NCI-H460 (cell line): Measurements from ENCODE around the gene TMEM259. TPM values are rescaled to one million over a fixed set of nuclear protein-coding genes. Genes with fewer than 3 reads are reported as not detected.

ENCODE experiments used
- DNase-seq: peaks from one replicate; pipeline ENCODE4 v3.0.0-alpha.2; 2016; ENCODE audit warnings: low read depth; ENCODE audit errors: extremely low read depth
- total RNA-seq: library from RNA; depleted of rRNA; stranded (reverse); fragments of >200 nt; shearing (Covaris generic); gene quantifications from 2 replicates; pipeline ENCODE4 v1.2.3, GENCODE V29; 2014

TMEM259 gene
- total RNA-seq, 1 experiment from 2014 or later, result 95.8 TPM

- DNase-seq, result no peak
Observed at GRCh38 chr19:1055886-1056620, 35.1 kb upstream of the TMEM259 start.

- no peak for DNase-seq
Observed at GRCh38 chr19:1055028-1055425, 34.1 kb upstream of the TMEM259 start.

DNA sequence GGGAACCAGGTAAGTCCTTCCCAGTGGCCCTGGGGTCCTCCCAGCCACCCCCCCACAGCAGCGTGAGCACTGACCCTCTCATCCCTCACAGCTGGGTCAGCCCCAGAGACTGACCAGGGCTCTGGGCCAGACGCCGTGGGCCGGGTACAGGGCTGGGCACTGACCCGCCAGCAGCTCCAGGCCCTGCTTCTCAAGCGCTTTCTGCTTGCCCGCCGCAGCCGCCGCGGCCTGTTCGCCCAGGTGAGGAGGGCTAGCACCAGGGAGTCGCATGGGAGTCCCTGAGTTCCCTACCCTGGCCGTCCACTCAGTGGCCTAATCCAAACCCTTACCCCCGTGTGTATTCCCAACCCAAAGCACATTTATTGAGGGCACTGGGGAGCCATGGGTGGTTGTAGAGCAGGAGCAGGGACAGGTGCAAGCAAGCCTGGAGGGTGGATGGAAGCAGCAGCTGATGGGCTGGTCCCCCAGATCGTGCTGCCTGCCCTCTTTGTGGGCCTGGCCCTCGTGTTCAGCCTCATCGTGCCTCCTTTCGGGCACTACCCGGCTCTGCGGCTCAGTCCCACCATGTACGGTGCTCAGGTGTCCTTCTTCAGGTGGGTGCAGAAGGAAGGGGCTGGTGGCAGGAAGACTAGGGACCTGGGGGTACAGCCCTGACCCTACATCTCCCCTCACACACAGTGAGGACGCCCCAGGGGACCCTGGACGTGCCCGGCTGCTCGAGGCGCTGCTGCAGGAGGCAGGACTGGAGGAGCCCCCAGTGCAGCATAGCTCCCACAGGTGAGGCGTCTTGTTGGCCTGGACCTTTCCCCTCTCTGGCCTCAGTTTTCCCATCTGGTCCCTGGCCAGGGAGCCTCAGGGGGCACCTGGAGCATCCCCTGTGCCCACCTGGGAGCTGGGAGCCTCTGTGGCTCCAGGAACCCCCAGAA is 33.4 kb upstream of the TMEM259 start:
- DNase-seq, result no peak

- DNase-seq, result no peak
Observed at GRCh38 chr19:1053176-1054101, 32.5 kb upstream of the TMEM259 start.

GRCh38 chr19:1052349-1052975 is 31.5 kb upstream of the TMEM259 start:
- DNase-seq, result no peak

GRCh38 chr19:1051791-1052190 is 30.9 kb upstream of the TMEM259 start:
- no peak for DNase-seq

GRCh38 chr19:1050989-1051788 is 30.3 kb upstream of the TMEM259 start:
- DNase-seq, result no peak

DNA sequence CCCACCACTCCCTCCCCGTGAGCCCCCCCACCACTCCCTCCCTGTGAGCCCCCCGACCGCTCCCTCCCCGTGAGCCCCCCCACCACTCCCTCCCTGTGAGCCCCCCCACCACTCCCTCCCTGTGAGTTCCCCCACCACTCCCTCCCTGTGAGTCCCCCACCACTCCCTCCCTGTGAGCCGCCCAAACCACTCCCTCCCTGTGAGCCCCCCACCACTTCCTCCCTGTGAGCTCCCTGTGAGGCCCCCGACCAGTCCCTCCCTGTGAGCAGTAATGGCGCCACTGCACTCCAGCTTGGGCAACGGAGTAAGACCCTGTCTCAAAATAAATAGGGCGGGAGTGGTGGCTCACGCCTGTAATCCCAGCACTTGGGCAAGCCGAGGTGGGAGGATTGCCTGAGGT is 28.9 kb upstream of the TMEM259 start:
- DNase-seq, result no peak

GRCh38 chr19:1049106-1049505 is 28.2 kb upstream of the TMEM259 start:
- no peak for DNase-seq

DNA sequence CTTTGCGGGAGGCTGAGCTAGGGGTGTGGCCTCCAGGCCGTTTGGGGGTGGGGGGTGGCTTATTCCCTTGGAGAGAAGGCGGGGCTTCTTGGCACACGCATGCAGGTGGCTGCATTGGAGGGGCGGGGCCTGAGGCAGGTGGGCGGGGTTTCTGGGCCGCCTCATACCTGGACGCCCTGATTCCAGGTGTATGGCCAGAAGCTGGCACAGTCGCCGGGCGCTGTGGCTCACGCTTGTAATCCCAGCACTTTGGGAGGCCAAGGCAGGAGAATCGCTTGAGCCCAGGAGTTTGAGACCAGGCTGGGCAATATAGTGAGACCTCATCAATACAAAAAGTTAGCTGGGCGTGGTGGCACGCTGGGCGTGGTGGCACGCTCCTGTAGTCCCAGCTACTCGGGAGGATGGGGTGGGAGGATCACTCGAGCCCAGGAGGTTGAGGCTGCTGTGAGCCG is 26.8 kb upstream of the TMEM259 start:
- DNase-seq, result no peak

DNA sequence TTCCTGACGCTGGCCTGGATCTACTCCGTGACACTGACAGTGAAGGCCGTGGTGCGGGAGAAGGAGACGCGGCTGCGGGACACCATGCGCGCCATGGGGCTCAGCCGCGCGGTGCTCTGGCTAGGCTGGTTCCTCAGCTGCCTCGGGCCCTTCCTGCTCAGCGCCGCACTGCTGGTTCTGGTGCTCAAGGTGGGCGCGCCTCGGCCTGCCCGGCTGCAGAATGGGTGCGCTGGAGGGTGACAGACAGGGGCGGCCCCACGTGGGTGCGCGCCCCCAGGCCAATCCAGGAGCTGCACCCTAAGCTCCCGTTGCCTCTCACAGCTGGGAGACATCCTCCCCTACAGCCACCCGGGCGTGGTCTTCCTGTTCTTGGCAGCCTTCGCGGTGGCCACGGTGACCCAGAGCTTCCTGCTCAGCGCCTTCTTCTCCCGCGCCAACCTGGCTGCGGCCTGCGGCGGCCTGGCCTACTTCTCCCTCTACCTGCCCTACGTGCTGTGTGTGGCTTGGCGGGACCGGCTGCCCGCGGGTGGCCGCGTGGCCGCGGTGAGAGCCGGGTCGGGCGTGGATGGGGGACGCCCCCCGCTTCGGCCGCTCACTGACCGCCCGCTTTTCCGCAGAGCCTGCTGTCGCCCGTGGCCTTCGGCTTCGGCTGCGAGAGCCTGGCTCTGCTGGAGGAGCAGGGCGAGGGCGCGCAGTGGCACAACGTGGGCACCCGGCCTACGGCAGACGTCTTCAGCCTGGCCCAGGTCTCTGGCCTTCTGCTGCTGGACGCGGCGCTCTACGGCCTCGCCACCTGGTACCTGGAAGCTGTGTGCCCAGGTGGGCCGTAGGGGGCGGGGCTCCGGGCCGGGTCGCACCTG is 26.1 kb upstream of the TMEM259 start:
- DNase-seq, result no peak

DNA sequence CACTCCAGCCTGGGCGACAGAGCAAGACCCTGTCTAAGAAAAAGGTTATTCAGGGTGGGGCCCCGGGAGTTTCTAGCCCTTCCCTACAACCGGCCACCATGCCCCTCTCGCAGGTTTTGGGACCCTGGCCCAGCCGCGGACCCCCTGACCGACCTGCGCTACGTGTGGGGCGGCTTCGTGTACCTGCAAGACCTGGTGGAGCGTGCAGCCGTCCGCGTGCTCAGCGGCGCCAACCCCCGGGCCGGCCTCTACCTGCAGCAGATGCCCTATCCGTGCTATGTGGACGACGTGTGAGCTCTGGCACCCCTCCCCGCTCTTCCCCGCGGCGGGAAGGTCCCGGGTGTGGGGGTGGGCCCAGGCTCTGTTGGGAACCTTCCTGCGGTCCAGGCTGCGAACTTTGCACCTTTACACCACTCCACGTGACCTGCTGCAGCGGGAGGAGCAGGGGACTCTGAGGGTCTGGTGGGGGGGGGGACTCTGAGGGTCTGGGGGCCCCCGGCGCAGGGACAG is 25.2 kb upstream of the TMEM259 start:
- no peak for DNase-seq

DNA sequence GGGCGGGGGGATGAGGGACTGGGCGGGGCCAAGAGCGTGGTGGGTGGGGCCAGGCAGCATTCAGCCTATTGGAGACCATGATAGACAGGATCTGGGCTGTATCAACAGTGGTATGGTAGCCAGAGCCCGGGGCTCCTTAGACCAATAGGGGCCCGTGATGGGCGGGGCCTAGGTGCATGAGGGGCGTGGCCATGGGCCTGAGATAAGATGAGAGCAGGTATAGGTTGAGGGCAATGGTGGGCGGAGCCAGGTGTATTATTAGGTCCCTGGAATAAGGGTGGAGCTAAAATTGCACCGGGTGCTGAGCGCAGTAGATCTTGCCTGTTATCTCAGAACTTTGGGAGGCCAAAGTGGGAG is 24.3 kb upstream of the TMEM259 start:
- peak; percentile 63 for DNase-seq

GRCh38 chr19:1042689-1043511 is 22.0 kb upstream of the TMEM259 start:
- peak; percentile 38 for DNase-seq

GRCh38 chr19:1041835-1042685 is 21.1 kb upstream of the TMEM259 start:
- DNase-seq, result peak; percentile 94

GRCh38 chr19:1041272-1041834 is 20.4 kb upstream of the TMEM259 start:
- no peak for DNase-seq
